ENCODE measurements around the gene CYP2S1. TPM values are rescaled to one million over a fixed set of nuclear protein-coding genes. Genes with fewer than 3 reads are reported as not detected.

CYP2S1 gene
- total RNA-seq, 1 experiment from 2014 or later, result 0.19 TPM

DNA sequence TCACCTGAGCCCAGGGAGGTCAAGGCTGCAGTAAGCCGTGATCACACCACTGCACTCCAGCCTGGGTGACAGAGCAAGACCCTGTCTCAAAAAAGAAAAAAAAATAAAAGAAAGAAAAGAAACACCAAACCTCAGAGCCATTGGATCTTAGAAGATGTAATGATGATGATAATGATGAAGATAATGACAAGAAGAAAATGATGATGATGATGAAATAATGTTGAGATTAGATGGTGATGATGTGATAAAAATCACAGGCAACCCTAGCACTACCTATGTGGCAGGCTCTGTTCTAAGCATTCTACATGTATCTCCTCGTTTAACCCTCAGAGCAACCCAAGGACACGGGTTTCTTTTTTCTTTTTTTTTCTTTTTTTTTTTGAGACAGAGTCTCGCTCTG lies 51.1 kb downstream of the CYP2S1 start:
- POLR2A ChIA-PET (ENCODE audit: low non-redundant PET), result no interaction called here
- Histone ChIP-seq H3K4me1 (ENCODE audit: insufficient read depth, low read length, poor library complexity, severe bottlenecking) (no peaks in the 10 kb centered on the region), H3K4me3 (ENCODE audit: low read depth, low read length, poor library complexity, severe bottlenecking) (no peak overlapping the region), H3K36me3 (ENCODE audit: insufficient read depth, low read length, poor library complexity, severe bottlenecking) (no peaks in the 10 kb centered on the region), H3K27me3 (replicated peaks; ENCODE audit: insufficient read depth, low read depth, low read length, poor library complexity) (no peaks in the 10 kb centered on the region), H3K27ac (ENCODE audit: low read depth, low read length, poor library complexity, severe bottlenecking) (no peak overlapping the region), H3K9me3 (ENCODE audit: low read depth, low read length, poor library complexity, severe bottlenecking) (no peaks in the 10 kb centered on the region)
- TF ChIP-seq EZH2 (IDR thresholded peaks at IDR 0.05; ENCODE audit: borderline replicate concordance, low read depth, low read length, poor library complexity, severe bottlenecking), result no peak
- TF ChIP-seq, protein P1, sequence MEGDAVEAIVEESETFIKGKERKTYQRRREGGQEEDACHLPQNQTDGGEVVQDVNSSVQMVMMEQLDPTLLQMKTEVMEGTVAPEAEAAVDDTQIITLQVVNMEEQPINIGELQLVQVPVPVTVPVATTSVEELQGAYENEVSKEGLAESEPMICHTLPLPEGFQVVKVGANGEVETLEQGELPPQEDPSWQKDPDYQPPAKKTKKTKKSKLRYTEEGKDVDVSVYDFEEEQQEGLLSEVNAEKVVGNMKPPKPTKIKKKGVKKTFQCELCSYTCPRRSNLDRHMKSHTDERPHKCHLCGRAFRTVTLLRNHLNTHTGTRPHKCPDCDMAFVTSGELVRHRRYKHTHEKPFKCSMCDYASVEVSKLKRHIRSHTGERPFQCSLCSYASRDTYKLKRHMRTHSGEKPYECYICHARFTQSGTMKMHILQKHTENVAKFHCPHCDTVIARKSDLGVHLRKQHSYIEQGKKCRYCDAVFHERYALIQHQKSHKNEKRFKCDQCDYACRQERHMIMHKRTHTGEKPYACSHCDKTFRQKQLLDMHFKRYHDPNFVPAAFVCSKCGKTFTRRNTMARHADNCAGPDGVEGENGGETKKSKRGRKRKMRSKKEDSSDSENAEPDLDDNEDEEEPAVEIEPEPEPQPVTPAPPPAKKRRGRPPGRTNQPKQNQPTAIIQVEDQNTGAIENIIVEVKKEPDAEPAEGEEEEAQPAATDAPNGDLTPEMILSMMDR (conservative IDR thresholded peaks at IDR 0.05; ENCODE audit: low read depth, low read length), result no peak
- BruUV-seq (replicated peaks), result no TSS peak
- intact Hi-C loops (cut with micrococcal nuclease; ENCODE audit: unreplicated experiment), result no loop called here
- CTCF ChIA-PET, result no interaction called here
- no peak for DNase-seq (ENCODE audit: low spot score)

DNA sequence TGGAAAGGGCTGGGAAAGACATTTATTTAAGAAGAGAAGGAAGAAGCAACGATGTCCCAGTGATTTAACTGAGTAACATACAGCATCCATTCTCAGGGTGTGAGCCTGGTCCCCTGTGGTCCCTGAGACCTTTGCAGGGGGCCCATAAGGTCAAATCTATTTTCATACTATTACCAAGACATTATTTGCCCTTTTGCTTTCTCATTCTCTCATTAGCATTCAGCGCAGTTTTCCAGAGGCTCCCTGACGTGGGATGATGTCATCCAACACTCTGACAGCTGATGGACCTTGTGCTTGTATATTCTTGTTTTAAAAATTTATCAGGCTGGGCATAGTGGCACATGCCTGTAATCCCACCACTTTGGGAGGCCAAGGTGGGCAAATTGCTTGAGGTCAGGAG lies 52.8 kb downstream of the CYP2S1 start:
- DNase-seq (ENCODE audit: low spot score), result no peak
- intact Hi-C loops (cut with micrococcal nuclease; ENCODE audit: unreplicated experiment), result no loop called here
- no peak for TF ChIP-seq EZH2 (IDR thresholded peaks at IDR 0.05; ENCODE audit: borderline replicate concordance, low read depth, low read length, poor library complexity, severe bottlenecking)
- Histone ChIP-seq H3K27ac (ENCODE audit: low read depth, low read length, poor library complexity, severe bottlenecking) (no peak overlapping the region), H3K4me1 (ENCODE audit: insufficient read depth, low read length, poor library complexity, severe bottlenecking) (no peaks in the 10 kb centered on the region), H3K4me3 (ENCODE audit: low read depth, low read length, poor library complexity, severe bottlenecking) (no peak overlapping the region), H3K36me3 (ENCODE audit: insufficient read depth, low read length, poor library complexity, severe bottlenecking) (no peaks in the 10 kb centered on the region), H3K27me3 (replicated peaks; ENCODE audit: insufficient read depth, low read depth, low read length, poor library complexity) (no peaks in the 10 kb centered on the region), H3K9me3 (ENCODE audit: low read depth, low read length, poor library complexity, severe bottlenecking) (no peaks in the 10 kb centered on the region)
- POLR2A ChIA-PET (ENCODE audit: low non-redundant PET), result no interaction called here
- CTCF ChIA-PET, result no interaction called here
- no TSS peak for BruUV-seq (replicated peaks)

DNA sequence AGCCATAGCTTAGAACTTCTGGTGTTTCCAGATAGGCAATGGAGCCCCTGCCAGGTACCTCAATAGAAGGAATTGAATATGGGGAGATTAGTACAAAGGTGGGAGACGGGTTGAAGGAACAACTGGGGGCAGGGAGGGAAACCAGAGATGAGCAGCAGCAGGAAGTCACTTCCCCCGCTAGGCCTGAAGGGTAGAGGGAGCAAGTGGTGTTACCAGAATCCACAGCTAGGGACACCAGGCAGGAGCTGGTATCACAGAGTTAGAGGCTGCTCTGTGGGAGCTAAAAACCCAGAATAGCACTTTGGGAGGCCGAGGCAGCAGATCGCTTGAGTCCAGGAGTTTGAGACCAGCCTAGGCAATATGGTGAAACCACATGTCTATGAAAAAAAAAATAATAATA lies 55.9 kb downstream of the CYP2S1 start:
- no peaks in the 10 kb centered on the region for H3K27me3 ChIP-seq (replicated peaks; ENCODE audit: insufficient read depth, low read depth, low read length, poor library complexity)
- DNase-seq (ENCODE audit: low spot score), result no peak
- H3K4me3 ChIP-seq (ENCODE audit: low read depth, low read length, poor library complexity, severe bottlenecking), result no peak overlapping the region
- no peaks in the 10 kb centered on the region for H3K4me1 ChIP-seq (ENCODE audit: insufficient read depth, low read length, poor library complexity, severe bottlenecking)
- no TSS peak for BruUV-seq (replicated peaks)
- H3K27ac ChIP-seq (ENCODE audit: low read depth, low read length, poor library complexity, severe bottlenecking), result no peak overlapping the region
- no peaks in the 10 kb centered on the region for H3K9me3 ChIP-seq (ENCODE audit: low read depth, low read length, poor library complexity, severe bottlenecking)
- ChIA-PET POLR2A (ENCODE audit: low non-redundant PET) (no interaction called here), CTCF (interaction anchor here (0.8 kb wide), 1 partner anchor 14 kb away, joined by 3 read pairs; no protein-coding TSS in a partner anchor)
- TF ChIP-seq, protein P1 (conservative IDR thresholded peaks at IDR 0.05; ENCODE audit: low read depth, low read length), result no peak
- TF ChIP-seq EZH2 (IDR thresholded peaks at IDR 0.05; ENCODE audit: borderline replicate concordance, low read depth, low read length, poor library complexity, severe bottlenecking), result no peak
- intact Hi-C loops (cut with micrococcal nuclease; ENCODE audit: unreplicated experiment), result no loop called here
- H3K36me3 ChIP-seq (ENCODE audit: insufficient read depth, low read length, poor library complexity, severe bottlenecking), result no peaks in the 10 kb centered on the region

DNA sequence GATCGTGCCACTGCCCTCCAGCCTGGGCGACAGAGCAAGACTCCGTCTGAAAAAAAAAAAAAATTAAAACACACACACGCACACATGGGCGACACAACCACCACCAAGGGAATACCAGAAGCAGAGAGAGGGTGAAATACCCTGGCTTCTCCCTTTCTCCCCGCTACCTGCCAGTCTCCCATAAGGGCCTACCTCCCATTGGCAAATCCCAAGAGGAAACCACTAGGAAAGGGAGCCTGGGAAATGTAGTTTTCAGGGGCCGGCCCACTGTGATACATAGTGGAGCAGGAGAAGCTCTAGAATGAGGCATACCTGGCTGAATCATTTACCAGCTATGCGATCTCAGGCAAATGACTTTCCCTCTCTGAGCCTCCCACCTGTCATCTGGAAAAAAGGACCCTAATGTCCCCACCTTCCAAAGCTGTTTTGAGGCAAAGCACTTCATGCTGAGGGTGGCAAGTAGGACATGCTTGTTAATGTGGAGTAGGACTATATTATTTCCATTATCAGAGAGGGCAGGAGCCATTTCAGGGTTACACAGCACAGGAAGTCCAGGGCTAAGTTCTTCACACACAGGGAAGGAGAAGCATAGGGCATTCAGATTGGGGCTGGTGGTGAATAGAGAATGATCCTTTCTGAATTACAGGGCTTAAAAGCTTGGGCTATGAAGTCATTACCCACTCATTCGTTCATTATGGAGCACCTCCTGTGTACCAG lies 56.8 kb downstream of the CYP2S1 start:
- BruUV-seq (replicated peaks), result no TSS peak

More for the DNA sequence above, 56.8 kb downstream of the CYP2S1 start:
- no peaks in the 10 kb centered on the region for H3K27me3 ChIP-seq (replicated peaks; ENCODE audit: insufficient read depth, low read depth, low read length, poor library complexity)
- intact Hi-C loops (cut with micrococcal nuclease; ENCODE audit: unreplicated experiment), result no loop called here
- no peaks in the 10 kb centered on the region for H3K36me3 ChIP-seq (ENCODE audit: insufficient read depth, low read length, poor library complexity, severe bottlenecking)
- H3K27ac ChIP-seq (ENCODE audit: low read depth, low read length, poor library complexity, severe bottlenecking), result no peak overlapping the region
- ChIA-PET POLR2A (ENCODE audit: low non-redundant PET) (interaction anchor here (0.6 kb wide), 1 partner anchor 108 kb away, joined by 5 read pairs; no protein-coding TSS in a partner anchor), CTCF (no interaction called here)
- TF ChIP-seq EZH2 (IDR thresholded peaks at IDR 0.05; ENCODE audit: borderline replicate concordance, low read depth, low read length, poor library complexity, severe bottlenecking), result no peak
- TF ChIP-seq, protein P1 (conservative IDR thresholded peaks at IDR 0.05; ENCODE audit: low read depth, low read length), result no peak
- H3K4me3 ChIP-seq (ENCODE audit: low read depth, low read length, poor library complexity, severe bottlenecking), result no peak overlapping the region
- no peaks in the 10 kb centered on the region for H3K4me1 ChIP-seq (ENCODE audit: insufficient read depth, low read length, poor library complexity, severe bottlenecking)
- DNase-seq (ENCODE audit: low spot score), result no peak
- H3K9me3 ChIP-seq (ENCODE audit: low read depth, low read length, poor library complexity, severe bottlenecking), result no peaks in the 10 kb centered on the region

All from A673 (cell line).